GM12801 (cell line): Measurements from ENCODE around the gene GMEB2.

Source experiments
- TF ChIP-seq, protein P1 (sequence below): IDR thresholded peaks from one replicate; pipeline ENCODE4 v1.5.1; 2011; ENCODE audit warnings: control low read depth; ENCODE audit not compliant: insufficient read length; ENCODE audit errors: extremely low read depth

The GMEB2 gene

DNA sequence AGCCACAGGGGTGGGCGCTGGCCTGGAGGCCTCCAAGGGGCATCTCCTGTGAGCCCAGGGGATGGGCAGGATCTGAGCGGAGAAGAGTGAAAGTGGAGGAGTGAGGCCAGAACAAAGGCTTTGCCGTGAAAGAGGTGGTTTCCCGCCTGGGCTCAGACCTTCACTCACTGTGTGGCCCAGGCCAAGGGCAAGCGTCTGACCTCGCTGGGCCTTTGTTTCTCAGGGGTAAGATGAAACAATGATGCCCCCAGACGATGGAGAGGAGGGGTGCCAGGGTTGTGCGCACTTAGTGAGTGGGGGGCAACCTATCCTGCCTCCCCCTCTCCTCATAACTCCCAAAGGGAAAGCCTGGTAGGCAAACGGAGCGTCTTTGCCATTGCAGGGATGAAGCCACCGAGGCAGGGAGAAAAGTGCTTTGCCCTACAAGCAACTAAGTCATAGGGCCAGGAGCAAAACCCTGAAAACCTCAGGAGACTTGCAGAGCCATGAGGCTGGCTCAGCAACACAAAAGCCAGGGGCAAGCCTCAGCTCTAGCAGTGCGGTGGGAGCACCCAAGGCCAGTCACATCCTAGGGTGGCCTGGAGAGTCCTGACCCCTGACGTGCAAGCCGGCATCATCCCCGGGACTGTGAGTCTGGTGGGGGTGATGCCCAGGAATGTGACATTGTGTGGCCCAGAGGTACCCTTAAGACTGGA, 27.2 kb upstream of the GMEB2 start:
- TF ChIP-seq, protein P1, sequence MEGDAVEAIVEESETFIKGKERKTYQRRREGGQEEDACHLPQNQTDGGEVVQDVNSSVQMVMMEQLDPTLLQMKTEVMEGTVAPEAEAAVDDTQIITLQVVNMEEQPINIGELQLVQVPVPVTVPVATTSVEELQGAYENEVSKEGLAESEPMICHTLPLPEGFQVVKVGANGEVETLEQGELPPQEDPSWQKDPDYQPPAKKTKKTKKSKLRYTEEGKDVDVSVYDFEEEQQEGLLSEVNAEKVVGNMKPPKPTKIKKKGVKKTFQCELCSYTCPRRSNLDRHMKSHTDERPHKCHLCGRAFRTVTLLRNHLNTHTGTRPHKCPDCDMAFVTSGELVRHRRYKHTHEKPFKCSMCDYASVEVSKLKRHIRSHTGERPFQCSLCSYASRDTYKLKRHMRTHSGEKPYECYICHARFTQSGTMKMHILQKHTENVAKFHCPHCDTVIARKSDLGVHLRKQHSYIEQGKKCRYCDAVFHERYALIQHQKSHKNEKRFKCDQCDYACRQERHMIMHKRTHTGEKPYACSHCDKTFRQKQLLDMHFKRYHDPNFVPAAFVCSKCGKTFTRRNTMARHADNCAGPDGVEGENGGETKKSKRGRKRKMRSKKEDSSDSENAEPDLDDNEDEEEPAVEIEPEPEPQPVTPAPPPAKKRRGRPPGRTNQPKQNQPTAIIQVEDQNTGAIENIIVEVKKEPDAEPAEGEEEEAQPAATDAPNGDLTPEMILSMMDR, result no peak

DNA sequence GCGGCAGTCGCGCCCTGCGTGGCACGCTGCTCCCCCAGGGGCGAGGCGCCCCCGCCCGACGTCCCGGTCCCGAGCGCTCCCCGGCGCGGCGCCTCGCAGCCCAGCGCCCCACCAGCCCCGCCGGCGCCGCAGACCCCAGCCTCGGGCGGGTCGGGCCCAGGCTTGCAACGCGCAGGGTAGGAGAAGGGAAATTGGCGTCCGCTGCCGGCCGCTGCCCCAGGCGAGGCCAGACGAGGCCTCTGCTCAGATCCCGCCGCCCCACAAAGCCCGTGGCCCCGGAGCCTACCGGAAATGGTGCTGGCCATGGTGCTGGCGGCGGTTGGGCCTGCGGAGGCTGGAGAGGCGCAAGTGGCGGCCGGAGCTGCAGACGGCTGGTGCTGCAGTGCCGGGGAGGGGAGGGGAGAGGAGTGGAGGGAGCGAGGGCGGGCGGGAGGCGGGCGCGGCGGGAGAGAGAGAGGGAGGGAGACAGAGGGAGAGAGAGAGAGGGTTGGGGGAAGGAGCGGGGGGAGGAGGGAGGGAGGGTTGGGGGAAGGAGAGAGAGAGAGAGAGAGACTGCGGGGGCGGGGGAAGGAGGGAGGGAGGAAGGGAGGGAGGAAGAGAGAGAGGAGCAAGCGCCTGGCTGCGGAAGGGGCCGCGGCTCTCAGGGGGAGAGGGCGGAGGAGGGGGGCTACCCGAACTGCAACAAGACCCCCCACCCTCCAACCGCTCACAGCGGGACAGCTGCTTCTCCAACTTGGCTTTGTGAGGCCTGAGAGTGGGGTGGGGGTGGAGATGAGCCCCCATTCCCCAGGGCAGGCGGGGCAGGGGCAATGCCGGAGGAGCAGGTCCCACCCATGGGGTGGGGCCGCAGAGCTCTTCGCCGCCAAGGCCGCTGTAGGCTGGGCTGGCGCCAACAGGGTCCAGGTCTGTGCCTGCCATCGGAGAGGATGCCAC, 26.4 kb upstream of the GMEB2 start, which contains the start of gene STMN3:
TSS of gene STMN3 (minus strand) at position 384 of the 933 bp plus-strand sequence. CDS start at position 305, 79 bp downstream.
- TF ChIP-seq, protein P1, result no peak

DNA sequence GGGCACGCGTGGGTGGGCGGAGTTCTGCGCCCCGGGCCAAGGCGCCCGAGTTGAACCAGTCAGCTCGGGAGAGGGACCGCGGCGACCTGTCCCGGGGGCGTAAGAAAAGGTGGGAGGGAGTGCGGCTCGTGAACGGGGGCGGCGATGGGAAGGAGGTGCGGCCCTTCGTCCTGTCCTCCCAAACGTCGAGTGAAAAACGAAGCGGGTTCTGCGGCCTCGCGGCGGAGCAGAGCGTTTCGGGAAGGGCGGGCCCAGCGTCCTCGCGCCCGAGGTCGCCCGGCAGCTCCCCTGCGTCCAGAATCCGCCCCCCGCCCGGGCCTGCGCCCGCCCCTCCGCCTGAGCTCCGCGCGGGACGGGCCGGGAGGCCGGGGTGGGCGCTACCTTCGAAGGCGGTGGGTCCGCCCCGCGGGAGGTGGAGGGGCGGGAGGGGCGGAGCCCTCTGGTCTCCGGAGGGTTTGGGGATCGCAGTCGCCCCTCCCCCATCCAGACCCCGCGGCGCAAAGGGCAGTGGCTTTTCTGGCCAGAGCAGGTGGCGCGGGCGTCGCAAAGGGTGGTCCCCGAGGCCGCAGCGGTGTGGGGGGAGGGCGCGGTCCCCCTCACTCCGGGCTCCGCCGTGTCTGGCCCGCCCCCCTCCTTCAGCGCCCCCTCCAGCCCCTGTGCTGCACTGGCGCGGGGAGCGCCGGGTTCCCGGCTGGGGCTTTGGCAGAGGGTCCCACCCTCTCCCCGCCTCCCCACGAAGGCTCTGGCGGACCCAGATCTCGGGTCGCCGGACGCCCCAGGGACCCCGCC, 25.5 kb upstream of the GMEB2 start:
- TF ChIP-seq, protein P1, result no peak

DNA sequence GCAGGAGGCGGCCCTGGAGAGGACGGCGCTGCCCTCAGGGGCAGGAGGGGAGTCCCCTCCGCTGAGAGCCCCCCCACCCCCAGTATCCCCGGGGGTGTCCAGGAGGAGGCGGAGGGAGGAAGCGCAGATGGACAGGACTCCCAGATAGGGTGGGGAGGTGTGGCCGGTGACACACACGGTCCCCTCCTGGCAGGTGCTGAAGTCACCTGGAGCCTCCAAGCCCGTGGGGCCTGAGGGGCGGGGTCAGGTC, 25.0 kb upstream of the GMEB2 start:
- TF ChIP-seq, protein P1, result no peak

DNA sequence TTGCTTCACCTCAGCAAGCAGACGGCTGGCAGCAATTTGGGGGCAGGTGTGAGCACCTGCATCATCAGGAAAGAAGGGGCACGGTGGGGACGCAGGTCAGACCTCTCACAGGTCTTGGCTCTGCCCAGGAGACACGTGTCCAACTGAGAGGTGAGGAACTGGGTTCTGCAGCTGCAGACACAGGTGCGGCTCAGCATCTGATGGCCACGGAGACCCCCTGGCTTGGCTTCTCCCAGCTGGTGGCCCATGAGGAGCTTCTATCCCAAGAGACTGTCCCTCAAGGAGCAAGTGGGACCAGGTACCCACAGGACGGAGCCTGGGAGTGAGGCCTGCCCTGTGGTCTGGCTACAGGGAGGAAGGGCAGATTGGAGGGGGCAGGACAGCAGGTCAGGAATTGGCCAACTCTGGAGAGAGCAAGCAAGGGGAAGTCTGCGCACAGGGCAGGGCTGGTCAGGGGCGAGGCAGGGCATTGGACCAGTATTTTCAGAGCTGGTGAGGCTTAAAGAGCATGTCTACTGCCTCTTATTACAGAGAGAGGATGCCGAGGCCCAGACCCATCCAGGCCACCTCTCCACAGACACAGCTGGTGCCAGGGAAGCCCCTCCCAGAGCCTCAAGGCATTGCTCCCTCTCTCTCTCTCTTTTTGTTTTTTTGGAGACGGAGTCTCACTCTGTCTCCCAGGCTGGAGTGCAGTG, 22.1 kb upstream of the GMEB2 start:
- TF ChIP-seq, protein P1, result no peak

DNA sequence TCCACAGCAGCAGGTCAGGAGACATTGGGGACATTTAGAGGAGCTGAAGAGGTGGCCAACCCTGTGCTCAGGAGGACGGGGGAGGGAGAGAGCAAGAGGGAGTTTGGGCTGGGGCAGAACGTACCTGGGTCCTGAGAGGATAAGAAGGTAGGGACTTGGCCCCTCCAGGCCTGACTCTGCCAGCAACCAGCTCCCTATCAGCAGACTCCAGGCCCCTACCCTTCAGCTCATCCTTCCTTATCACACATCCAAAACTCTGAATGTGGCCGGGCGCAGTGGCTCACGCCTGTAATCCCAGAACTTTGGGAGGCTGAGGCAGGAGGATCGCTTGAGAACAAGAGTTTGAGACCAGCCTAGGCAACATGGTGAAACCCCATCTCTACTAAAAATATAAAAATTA, 21.3 kb upstream of the GMEB2 start:
- TF ChIP-seq, protein P1, result no peak
